Retina (tissue), 1 donor: Measurements from ENCODE around the gene TCEAL9.
"Not testable (repeated sequence)": the region's sequence is repeated elsewhere in the genome, so short reads cannot be mapped to it uniquely, and the experiment has no call there.

ENCODE experiments used
- DNase-seq: peaks from one replicate; pipeline ENCODE4 v3.0.0-alpha.2; 2016

The TCEAL9 gene

GRCh38 chrX:103356130-103356798 lies at the start of gene TCEAL9:
Gene TCEAL9, plus strand, starts transcription at chrX:103356506. Its CDS starts 1,179 bp downstream, at chrX:103357685.
- peak; percentile 80 for DNase-seq

GRCh38 chrX:103309860-103310554 lies 46.3 kb upstream of the TCEAL9 start:
- peak; percentile 35 for DNase-seq

GRCh38 chrX:103310555-103311398 lies 45.5 kb upstream of the TCEAL9 start, which contains the start of gene BEX2:
Gene BEX2, minus strand, starts transcription at chrX:103310990. Its CDS starts 1,014 bp downstream, at chrX:103309976.
- DNase-seq: peak; percentile 80

GRCh38 chrX:103311399-103311780 lies 44.9 kb upstream of the TCEAL9 start:
- no peak for DNase-seq

- DNase-seq: peak; percentile 67
Measured at GRCh38 chrX:103329991-103330390, 26.3 kb upstream of the TCEAL9 start, which contains the start of gene TCEAL7. Gene TCEAL7, plus strand, starts transcription at chrX:103330239. Its CDS starts 1,165 bp downstream, at chrX:103331404.

- peak; percentile 65 for DNase-seq
Measured at GRCh38 chrX:103330681-103331288, 25.5 kb upstream of the TCEAL9 start.

GRCh38 chrX:103338663-103339062 lies 17.6 kb upstream of the TCEAL9 start:
- no peak for DNase-seq

- no peak for DNase-seq
Measured at GRCh38 chrX:103343105-103343504, 13.2 kb upstream of the TCEAL9 start.

GRCh38 chrX:103344606-103345005 lies 11.7 kb upstream of the TCEAL9 start:
- no peak for DNase-seq

GRCh38 chrX:103347682-103348397 lies 8.5 kb upstream of the TCEAL9 start:
- DNase-seq: peak; percentile 18

- DNase-seq: peak; percentile 44
Measured at GRCh38 chrX:103356858-103357257, 552 bp downstream of the TCEAL9 start.

- DNase-seq: no peak
Measured at GRCh38 chrX:103357871-103358270, 1.6 kb downstream of the TCEAL9 start.

GRCh38 chrX:103359605-103360004 lies 3.3 kb downstream of the TCEAL9 start:
- not testable (repeated sequence) for DNase-seq

- no peak for DNase-seq
Measured at GRCh38 chrX:103360092-103360491, 3.8 kb downstream of the TCEAL9 start.

- no peak for DNase-seq
Measured at GRCh38 chrX:103360916-103361315, 4.6 kb downstream of the TCEAL9 start.

GRCh38 chrX:103361798-103362197 lies 5.5 kb downstream of the TCEAL9 start:
- no peak for DNase-seq

- no peak for DNase-seq
Measured at GRCh38 chrX:103362474-103362873, 6.2 kb downstream of the TCEAL9 start.

GRCh38 chrX:103363046-103363445 lies 6.7 kb downstream of the TCEAL9 start:
- DNase-seq: no peak

- no peak for DNase-seq
Measured at GRCh38 chrX:103367502-103367901, 11.2 kb downstream of the TCEAL9 start.

- DNase-seq: no peak
Measured at GRCh38 chrX:103369479-103369878, 13.2 kb downstream of the TCEAL9 start.

GRCh38 chrX:103372886-103373285 lies 16.6 kb downstream of the TCEAL9 start:
- DNase-seq: no peak

GRCh38 chrX:103373581-103373980 lies 17.3 kb downstream of the TCEAL9 start:
- no peak for DNase-seq
